ENCODE measurements around the gene CCDC171.
A peak's percentile ranks its signal among the peaks of the same experiment; 100 is the strongest.

Gene CCDC171

GRCh38 chr9:15837079-15837679 is 284.3 kb downstream of the CCDC171 start:
- Histone ChIP-seq H3K23ac (ENCODE audit: low read length) (no peak overlapping the region), H2BK12ac (ENCODE audit: low read length) (no peak overlapping the region), H2AFZ (ENCODE audit: insufficient read depth, low read length, poor library complexity) (no peak overlapping the region), H4K12ac (ENCODE audit: low read depth, low read length) (no peak overlapping the region), H4K91ac (ENCODE audit: low read depth, low read length) (no peak overlapping the region), H3K4me1 (ENCODE audit: control insufficient read depth in 1 of 2, insufficient read depth in 2 of 2, low read length in 2 of 2) (no peaks in the 10 kb centered on the region), H3K27ac (ENCODE audit: low read depth, low read length) (no peak overlapping the region), H3K4me2 (ENCODE audit: low read length) (no peak overlapping the region), H3K4ac (ENCODE audit: low read depth, low read length) (no peak overlapping the region), H3K27me3 (ENCODE audit: insufficient read depth, low read length) (no peaks in the 10 kb centered on the region), H3K18ac (ENCODE audit: low read length) (no peak overlapping the region), H3K9me3 (ENCODE audit: insufficient read depth, low read depth, low read length) (no peaks in the 10 kb centered on the region), H2AK5ac (ENCODE audit: low read length) (no peak overlapping the region), H3K4me3 (ENCODE audit: low read depth, low read length) (no peak overlapping the region), H3K9ac (ENCODE audit: low read length) (no peak overlapping the region), H3K14ac (ENCODE audit: low read length) (no peak overlapping the region), H3K79me2 (ENCODE audit: control insufficient read depth, insufficient read depth, low read length, poor library complexity) (no peaks in the 10 kb centered on the region), H3K36me3 (ENCODE audit: control insufficient read depth in 1 of 2, insufficient read depth in 2 of 2, low read length in 2 of 2) (no peaks in the 10 kb centered on the region), H3K79me1 (ENCODE audit: low read length) (no peaks in the 10 kb centered on the region), H2BK120ac (ENCODE audit: insufficient read depth, low read length, poor library complexity) (no peak overlapping the region), H4K8ac (ENCODE audit: low read depth, low read length) (no peak overlapping the region), H2BK5ac (ENCODE audit: low read depth, low read length, poor library complexity) (no peak overlapping the region)
- peak; percentile 35 to 89 for DNase-seq
- no CpG with 5 or more reads among the region's 4 CpGs for WGBS (ENCODE audit: extremely low coverage, insufficient coverage, insufficient read length)

DNA sequence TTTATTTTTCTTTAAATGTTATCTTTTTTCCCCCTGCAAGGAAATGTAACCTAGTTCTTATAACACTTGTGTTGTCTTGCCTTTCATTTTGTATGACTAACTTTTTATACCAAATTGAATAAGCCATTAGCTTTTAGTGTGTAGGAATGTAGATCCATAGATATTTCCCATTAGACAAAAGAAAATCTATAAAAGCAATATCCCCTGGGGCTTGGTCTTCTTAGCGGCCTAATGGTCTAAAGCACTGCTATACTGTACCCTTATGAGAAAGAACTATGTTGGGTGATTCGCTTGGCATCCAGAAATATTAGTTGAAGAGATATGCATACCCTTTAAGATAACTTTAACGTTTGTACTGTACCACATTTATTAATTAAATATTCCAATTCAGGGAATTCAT is 289.2 kb downstream of the CCDC171 start:
- Histone ChIP-seq H3K23ac (ENCODE audit: low read length) (no peak overlapping the region), H3K18ac (ENCODE audit: low read length) (no peak overlapping the region), H3K4me2 (ENCODE audit: low read length) (no peak overlapping the region), H3K4me3 (ENCODE audit: low read depth, low read length) (no peak overlapping the region), H3K27ac (ENCODE audit: low read depth, low read length) (no peak overlapping the region), H2AK5ac (ENCODE audit: low read length) (no peak overlapping the region), H3K27me3 (ENCODE audit: insufficient read depth, low read length) (no peaks in the 10 kb centered on the region), H3K14ac (ENCODE audit: low read length) (no peak overlapping the region), H4K8ac (ENCODE audit: low read depth, low read length) (no peak overlapping the region), H3K36me3 (ENCODE audit: control insufficient read depth in 1 of 2, insufficient read depth in 2 of 2, low read length in 2 of 2) (no peaks in the 10 kb centered on the region), H3K4ac (ENCODE audit: low read depth, low read length) (no peak overlapping the region), H2AFZ (ENCODE audit: insufficient read depth, low read length, poor library complexity) (no peak overlapping the region), H3K9me3 (ENCODE audit: insufficient read depth, low read depth, low read length) (no peaks in the 10 kb centered on the region), H2BK12ac (ENCODE audit: low read length) (no peak overlapping the region), H3K9ac (ENCODE audit: low read length) (no peak overlapping the region), H3K4me1 (ENCODE audit: control insufficient read depth in 1 of 2, insufficient read depth in 2 of 2, low read length in 2 of 2) (no peaks in the 10 kb centered on the region), H4K91ac (ENCODE audit: low read depth, low read length) (no peak overlapping the region), H4K12ac (ENCODE audit: low read depth, low read length) (no peak overlapping the region), H3K79me1 (ENCODE audit: low read length) (no peaks in the 10 kb centered on the region), H2BK5ac (ENCODE audit: low read depth, low read length, poor library complexity) (no peak overlapping the region), H2BK120ac (ENCODE audit: insufficient read depth, low read length, poor library complexity) (no peak overlapping the region), H3K79me2 (ENCODE audit: control insufficient read depth, insufficient read depth, low read length, poor library complexity) (no peaks in the 10 kb centered on the region)
- no CpG with 5 or more reads among the region's 3 CpGs for WGBS (ENCODE audit: extremely low coverage, insufficient coverage, insufficient read length)
- DNase-seq: no peak

GRCh38 chr9:15843316-15843715 is 290.5 kb downstream of the CCDC171 start:
- Histone ChIP-seq H3K4ac (ENCODE audit: low read depth, low read length) (no peak overlapping the region), H3K4me3 (ENCODE audit: low read depth, low read length) (no peak overlapping the region), H3K36me3 (ENCODE audit: control insufficient read depth in 1 of 2, insufficient read depth in 2 of 2, low read length in 2 of 2) (no peaks in the 10 kb centered on the region), H3K9me3 (ENCODE audit: insufficient read depth, low read depth, low read length) (no peaks in the 10 kb centered on the region), H3K79me1 (ENCODE audit: low read length) (no peaks in the 10 kb centered on the region), H4K8ac (ENCODE audit: low read depth, low read length) (no peak overlapping the region), H3K9ac (ENCODE audit: low read length) (no peak overlapping the region), H3K4me2 (ENCODE audit: low read length) (no peak overlapping the region), H3K18ac (ENCODE audit: low read length) (no peak overlapping the region), H2BK5ac (ENCODE audit: low read depth, low read length, poor library complexity) (no peak overlapping the region), H2BK12ac (ENCODE audit: low read length) (no peak overlapping the region), H3K27me3 (ENCODE audit: insufficient read depth, low read length) (no peaks in the 10 kb centered on the region), H2AFZ (ENCODE audit: insufficient read depth, low read length, poor library complexity) (no peak overlapping the region), H4K12ac (ENCODE audit: low read depth, low read length) (no peak overlapping the region), H4K91ac (ENCODE audit: low read depth, low read length) (no peak overlapping the region), H3K4me1 (ENCODE audit: control insufficient read depth in 1 of 2, insufficient read depth in 2 of 2, low read length in 2 of 2) (no peaks in the 10 kb centered on the region), H3K14ac (ENCODE audit: low read length) (no peak overlapping the region), H3K23ac (ENCODE audit: low read length) (no peak overlapping the region), H2BK120ac (ENCODE audit: insufficient read depth, low read length, poor library complexity) (no peak overlapping the region), H3K79me2 (ENCODE audit: control insufficient read depth, insufficient read depth, low read length, poor library complexity) (no peaks in the 10 kb centered on the region), H2AK5ac (ENCODE audit: low read length) (no peak overlapping the region), H3K27ac (ENCODE audit: low read depth, low read length) (no peak overlapping the region)
- no peak for DNase-seq

- no CpG with 5 or more reads among the region's 2 CpGs for WGBS (ENCODE audit: extremely low coverage, insufficient coverage, insufficient read length)
- H2BK120ac ChIP-seq (ENCODE audit: insufficient read depth, low read length, poor library complexity): no peak overlapping the region
- no peak overlapping the region for H3K4me2 ChIP-seq (ENCODE audit: low read length)
- H4K8ac ChIP-seq (ENCODE audit: low read depth, low read length): no peak overlapping the region
- no peaks in the 10 kb centered on the region for H3K79me2 ChIP-seq (ENCODE audit: control insufficient read depth, insufficient read depth, low read length, poor library complexity)
- no peaks in the 10 kb centered on the region for H3K79me1 ChIP-seq (ENCODE audit: low read length)
- H4K91ac ChIP-seq (ENCODE audit: low read depth, low read length): no peak overlapping the region
- H2AK5ac ChIP-seq (ENCODE audit: low read length): no peak overlapping the region
- H3K27me3 ChIP-seq (ENCODE audit: insufficient read depth, low read length): no peaks in the 10 kb centered on the region
- H3K4me3 ChIP-seq (ENCODE audit: low read depth, low read length): no peak overlapping the region
- no peak overlapping the region for H3K4ac ChIP-seq (ENCODE audit: low read depth, low read length)
- no peaks in the 10 kb centered on the region for H3K9me3 ChIP-seq (ENCODE audit: insufficient read depth, low read depth, low read length)
- DNase-seq: peak in 1 of 2 donors; percentile 43
- H2AFZ ChIP-seq (ENCODE audit: insufficient read depth, low read length, poor library complexity): no peak overlapping the region
- H3K4me1 ChIP-seq (ENCODE audit: control insufficient read depth in 1 of 2, insufficient read depth in 2 of 2, low read length in 2 of 2): no peaks in the 10 kb centered on the region
- no peak overlapping the region for H3K18ac ChIP-seq (ENCODE audit: low read length)
- no peak overlapping the region for H3K27ac ChIP-seq (ENCODE audit: low read depth, low read length)
- H3K9ac ChIP-seq (ENCODE audit: low read length): no peak overlapping the region
- H2BK12ac ChIP-seq (ENCODE audit: low read length): no peak overlapping the region
- H3K14ac ChIP-seq (ENCODE audit: low read length): no peak overlapping the region
- H3K23ac ChIP-seq (ENCODE audit: low read length): no peak overlapping the region
- H3K36me3 ChIP-seq (ENCODE audit: control insufficient read depth in 1 of 2, insufficient read depth in 2 of 2, low read length in 2 of 2): no peaks in the 10 kb centered on the region
- H4K12ac ChIP-seq (ENCODE audit: low read depth, low read length): no peak overlapping the region
- H2BK5ac ChIP-seq (ENCODE audit: low read depth, low read length, poor library complexity): no peak overlapping the region
Measured at GRCh38 chr9:15843931-15844330, 291.1 kb downstream of the CCDC171 start.
